H1 (cell line): ENCODE results near the gene ACSF3. TPM values are rescaled to one million over a fixed set of nuclear protein-coding genes. Genes with fewer than 3 reads are reported as not detected.

Experiments used
- CTCF ChIA-PET: fragments of 300-600 bp; sonication (Branson Sonifier 250); formaldehyde crosslinking; loops from one replicate; lab custom pipeline; 2021; ENCODE audit not compliant: partially characterized antibody; lab: Charles Lee
- POLR2A ChIA-PET: fragments of 300-600 bp; sonication (Branson Sonifier 250); formaldehyde crosslinking; loops from one replicate; lab custom pipeline; 2021; ENCODE audit warnings: inconsistent platforms; ENCODE audit not compliant: partially characterized antibody; lab: Charles Lee
- DNase-seq, 2 experiments: peaks; one replicate each; pipeline versions ENCODE4 v3.0.0 to v3.0.0-alpha.2; 2010 to 2022; ENCODE audit warnings: low spot score in 2 of 2, low read depth in 1 of 2, mixed read lengths in 1 of 2
- FAIRE-seq: peaks from 2 replicates; lab custom pipeline; 2011; peaks lifted over from hg19 to GRCh38; lab: Jason Lieb, UNC
- H2AFZ ChIP-seq: 2 replicates; pipeline ENCODE4 v1.8.1; 2012; ENCODE audit warnings: low read length, inconsistent platforms
- H2AK5ac ChIP-seq: 2 replicates; pipeline ENCODE4 v1.6.1; 2013; ENCODE audit warnings: low read depth, low read length
- H2BK120ac ChIP-seq: replicated peaks from 2 replicates; pipeline ENCODE3; 2013; ENCODE audit warnings: low read depth, low read length, inconsistent platforms
- H2BK12ac ChIP-seq: 2 replicates; pipeline ENCODE4 v1.6.1; 2013; ENCODE audit warnings: low read depth, low read length
- H2BK15ac ChIP-seq: 2 replicates; pipeline ENCODE4 v1.6.1; 2013; ENCODE audit warnings: low read length
- H2BK20ac ChIP-seq: 2 replicates; pipeline ENCODE4 v1.6.1; 2013; ENCODE audit warnings: low read length
- H2BK5ac ChIP-seq: 2 replicates; pipeline ENCODE4 v1.6.1; 2013; ENCODE audit warnings: low read depth, low read length
- H3K14ac ChIP-seq: 2 replicates; pipeline ENCODE4 v1.6.1; 2013; ENCODE audit warnings: inconsistent platforms; ENCODE audit not compliant: insufficient read length
- H3K18ac ChIP-seq: 2 replicates; pipeline ENCODE4 v1.6.1; 2013; ENCODE audit warnings: low read length; ENCODE audit errors: extremely low read depth
- H3K23ac ChIP-seq: 2 replicates; pipeline ENCODE4 v1.6.1; 2013; ENCODE audit warnings: inconsistent platforms; ENCODE audit not compliant: insufficient read length
- H3K23me2 ChIP-seq: 2 replicates; pipeline ENCODE4 v1.6.1; 2013; ENCODE audit warnings: low read depth, low read length
- H3K27ac ChIP-seq: 2 replicates; pipeline ENCODE4 v1.6.1; 2011; ENCODE audit warnings: low read depth, low read length, inconsistent platforms
- H3K27me3 ChIP-seq, 4 experiments: replicated peaks in 1 of 4; 1 replicate in 1 of 4; 2 replicates in 3 of 4; pipeline versions ENCODE4 v1.6.1 to v1.8.1; 2011 to 2013; ENCODE audit warnings: low read length in 3 of 4, mild to moderate bottlenecking in 3 of 4, inconsistent platforms in 2 of 4, mixed read lengths in 2 of 4, moderate library complexity in 1 of 4; ENCODE audit not compliant: control insufficient read depth in 3 of 4, insufficient read depth in 3 of 4; ENCODE audit errors: extremely low read depth in 1 of 4
- H3K36me3 ChIP-seq, 4 experiments: 2 replicates each; pipeline versions ENCODE4 v1.6.1 to v1.8.1; 2011 to 2013; ENCODE audit warnings: mild to moderate bottlenecking in 4 of 4, low read length in 3 of 4, moderate library complexity in 2 of 4, control low read depth in 1 of 4, inconsistent platforms in 1 of 4; ENCODE audit not compliant: insufficient read depth in 4 of 4, control insufficient read depth in 2 of 4
- H3K4ac ChIP-seq: replicated peaks from 2 replicates; pipeline ENCODE3; 2013; ENCODE audit warnings: low read length, low read depth, mixed read lengths, inconsistent platforms; ENCODE audit not compliant: insufficient read length
- H3K4me1 ChIP-seq, 4 experiments: replicated peaks in 1 of 4; 1 replicate in 1 of 4; 2 replicates in 3 of 4; pipeline versions ENCODE4 v1.6.1 to v1.8.1; 2011 to 2013; ENCODE audit warnings: low read length in 3 of 4, inconsistent platforms in 2 of 4, mixed read lengths in 1 of 4; ENCODE audit not compliant: insufficient read depth in 4 of 4, control insufficient read depth in 3 of 4
- H3K4me2 ChIP-seq, 2 experiments: 2 replicates each; pipeline versions ENCODE4 v1.6.1 to v1.8.1; 2011 to 2013; ENCODE audit warnings: low read depth in 2 of 2, low read length in 2 of 2, control low read depth in 1 of 2, inconsistent platforms in 1 of 2, mild to moderate bottlenecking in 1 of 2; ENCODE audit not compliant: insufficient read depth in 1 of 2
- H3K4me3 ChIP-seq, 4 experiments: fragments of 200-600, 300-600 bp in 1 of 4; sonication (generic), shearing (Covaris generic), sonication (Bioruptor Twin) in 1 of 4; 2 replicates each; pipeline versions ENCODE4 v1.5.1 to v1.8.1; 2011 to 2016; ENCODE audit warnings: low read length in 4 of 4, low read depth in 3 of 4, control low read depth in 2 of 4, inconsistent platforms in 2 of 4, mild to moderate bottlenecking in 2 of 4, mixed read lengths in 1 of 4, moderate library complexity in 1 of 4; ENCODE audit not compliant: insufficient read depth in 2 of 4; ENCODE audit errors: extremely low read depth in 1 of 4
- H3K56ac ChIP-seq: replicated peaks from 2 replicates; pipeline ENCODE3; 2013; ENCODE audit warnings: low read depth, mild to moderate bottlenecking, mixed read lengths, low read length, inconsistent platforms; ENCODE audit not compliant: insufficient read length
- H3K79me1 ChIP-seq: 2 replicates; pipeline ENCODE4 v1.6.1; 2013; ENCODE audit warnings: low read depth, low read length, control low read depth
- H3K79me2 ChIP-seq, 2 experiments: 2 replicates each; pipeline versions ENCODE4 v1.6.1 to v1.8.1; 2012 to 2013; ENCODE audit warnings: low read length in 2 of 2, mild to moderate bottlenecking in 2 of 2, inconsistent platforms in 1 of 2; ENCODE audit not compliant: insufficient read depth in 2 of 2, control insufficient read depth in 1 of 2
- H3K9ac ChIP-seq, 4 experiments: replicated peaks in 1 of 4; 1 replicate in 1 of 4; 2 replicates in 3 of 4; pipeline versions ENCODE4 v1.6.1 to v1.8.1; 2011 to 2013; ENCODE audit warnings: low read depth in 3 of 4, low read length in 3 of 4, control low read depth in 2 of 4, mild to moderate bottlenecking in 2 of 4, moderate library complexity in 2 of 4, inconsistent platforms in 1 of 4; ENCODE audit errors: extremely low read depth in 1 of 4
- H3K9me3 ChIP-seq, 2 experiments: 2 replicates each; pipeline versions ENCODE4 v1.6.1 to v1.8.1; 2012 to 2013; ENCODE audit warnings: mild to moderate bottlenecking in 2 of 2, moderate library complexity in 2 of 2, control low read depth in 1 of 2, inconsistent platforms in 1 of 2, low read depth in 1 of 2, low read length in 1 of 2, mixed read lengths in 1 of 2; ENCODE audit not compliant: insufficient read depth in 2 of 2
- H4K20me1 ChIP-seq, 2 experiments: replicated peaks in 1 of 2; 2 replicates each; pipeline versions ENCODE3 to v1.8.1; 2011 to 2013; ENCODE audit warnings: inconsistent platforms in 2 of 2, low read length in 2 of 2, mild to moderate bottlenecking in 1 of 2; ENCODE audit not compliant: insufficient read depth in 2 of 2, control insufficient read depth in 1 of 2
- H4K5ac ChIP-seq: 2 replicates; pipeline ENCODE4 v1.6.1; 2013; ENCODE audit warnings: low read length, low read depth, mixed read lengths, inconsistent platforms; ENCODE audit not compliant: insufficient read length
- H4K8ac ChIP-seq: 2 replicates; pipeline ENCODE4 v1.8.0; 2013; ENCODE audit warnings: mild to moderate bottlenecking, moderate library complexity, low read length, inconsistent platforms; ENCODE audit not compliant: insufficient read depth; ENCODE audit errors: extremely low read depth
- H4K91ac ChIP-seq: replicated peaks from 2 replicates; pipeline ENCODE3; 2013; ENCODE audit warnings: low read length, mixed read lengths, inconsistent platforms; ENCODE audit not compliant: insufficient read length
- CEBPB ChIP-seq: IDR thresholded peaks from 2 replicates; pipeline ENCODE4 v1.6.1; 2012; ENCODE audit warnings: low read depth, low read length
- GTF2F1 ChIP-seq: IDR thresholded peaks from 2 replicates; pipeline ENCODE4 v1.6.1; 2012; ENCODE audit warnings: low read depth, low read length, improper control_type of control experiment, borderline replicate concordance
- NRF1 ChIP-seq: IDR thresholded peaks from 2 replicates; pipeline ENCODE4 v1.6.1; 2011; ENCODE audit warnings: mild to moderate bottlenecking, low read depth, low read length, improper control_type of control experiment
- RXRA ChIP-seq: IDR thresholded peaks from 2 replicates; pipeline ENCODE4 v1.6.1; 2011; ENCODE audit warnings: low read depth, mild to moderate bottlenecking, low read length, moderate library complexity; ENCODE audit not compliant: insufficient read depth
- SP1 ChIP-seq: IDR thresholded peaks from 2 replicates; pipeline ENCODE4 v1.6.1; 2011; ENCODE audit warnings: low read depth, low read length
- TAF1 ChIP-seq: IDR thresholded peaks from 2 replicates; pipeline ENCODE4 v1.6.1; 2011; ENCODE audit warnings: mild to moderate bottlenecking, low read depth, low read length
- WGBS, 2 experiments: shearing (Covaris generic) in 1 of 2; methylation state at CpG; one replicate each; pipeline versions ENCODE4 v1.1.6 to v1.1.7; 2013 to 2015; ENCODE audit warnings: low lambda C conversion rate in 2 of 2, mixed read lengths in 2 of 2, inconsistent platforms in 1 of 2, low coverage in 1 of 2, missing lambda C conversion rate in 1 of 2; ENCODE audit not compliant: insufficient replicate concordance in 2 of 2, insufficient coverage in 1 of 2, insufficient read length in 1 of 2; ENCODE audit errors: extremely low coverage in 1 of 2, missing lambda C conversion rate in 1 of 2; 5-methylcytosine and 5-hydroxymethylcytosine counted together
- polyA plus RNA-seq, 7 experiments: library from polyadenylated mRNA; depleted of rRNA in 3 of 7; stranded (reverse) in 5 of 7; unstranded in 2 of 7; fragments of >200 nt in 5 of 7; fragments of 200-250 nt in 2 of 7; gene quantifications; 1 replicate in 5 of 7; 2 replicates in 1 of 7; 4 replicates in 1 of 7; pipeline versions ENCODE4 v1.2.1 to v1.2.3, GENCODE V29; 2011 to 2013; ENCODE audit warnings: missing spikeins in 2 of 7, mixed read lengths in 2 of 7
- total RNA-seq: library from RNA; stranded (reverse); fragmentation: NEBNext Ultra II Directional; extraction: Animal tissue kit (Norgen Biotek cat#: 25700); gene quantifications from 2 replicates; pipeline ENCODE4 v1.2.1, GENCODE V29; 2021
- TF ChIP-seq, protein P1 (sequence below): IDR thresholded peaks from 2 replicates; pipeline ENCODE4 v1.6.1; 2012; ENCODE audit warnings: inconsistent platforms
- TF ChIP-seq, protein P2 (sequence below), 3 experiments: IDR thresholded peaks; 1 replicate in 2 of 3; 2 replicates in 1 of 3; pipeline versions ENCODE4 v1.5.1 to v1.6.1; 2011; ENCODE audit warnings: low read length in 3 of 3, mild to moderate bottlenecking in 3 of 3, inconsistent platforms in 2 of 3, low read depth in 1 of 3, moderate library complexity in 1 of 3; ENCODE audit not compliant: insufficient read depth in 1 of 3; ENCODE audit errors: control extremely low read depth in 1 of 3
- TF ChIP-seq, protein P3 (sequence below): IDR thresholded peaks from 2 replicates; pipeline ENCODE4 v1.6.1; 2011; ENCODE audit warnings: low read depth, mild to moderate bottlenecking, low read length; ENCODE audit not compliant: insufficient read depth

Gene ACSF3
- total and polyA plus RNA-seq, 2 of the 8 experiments (the other 6 are each of a cell fraction or from before 2014, with no cell fraction given), result 15.6 to 22.9 TPM

DNA sequence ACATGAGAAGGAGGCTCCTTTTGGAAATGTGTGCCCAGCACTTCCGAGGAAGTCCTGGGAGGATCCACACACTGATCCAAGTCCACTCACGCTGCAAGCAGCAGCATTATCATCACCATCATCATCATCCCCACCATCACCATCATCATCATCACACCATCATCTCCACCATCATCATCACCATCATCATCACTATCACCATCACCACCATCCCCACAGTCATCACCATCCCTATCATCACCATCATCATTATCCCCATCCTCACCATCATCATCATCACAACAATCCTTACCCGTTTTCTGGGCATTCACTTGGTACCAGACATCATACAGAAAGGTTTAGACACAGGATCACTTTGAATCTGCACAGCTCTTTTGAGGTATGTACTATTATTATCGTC is 47.8 kb upstream of the ACSF3 start:
- Histone ChIP-seq H3K4ac (no peak overlapping the region), H4K5ac (no peak overlapping the region), H2BK5ac (no peak overlapping the region), H3K79me1 (no peaks in the 10 kb centered on the region), H3K79me2 (no peaks in the 10 kb centered on the region), H4K20me1 (peaks cover 0 to 2% of the 10 kb centered on the region in 2 experiments), H3K9me3 (no peaks in the 10 kb centered on the region), H3K36me3 (no peaks in the 10 kb centered on the region), H3K23ac (no peak overlapping the region), H2AFZ (no peak overlapping the region), H3K4me2 (no peak overlapping the region), H3K9ac (no peak overlapping the region), H2BK12ac (no peak overlapping the region), H2BK120ac (no peak overlapping the region), H4K91ac (no peak overlapping the region), H3K14ac (no peak overlapping the region), H2BK15ac (no peak overlapping the region), H3K27ac (no peak overlapping the region), H2BK20ac (no peak overlapping the region), H3K23me2 (peaks cover 3% of the 10 kb centered on the region; the same call in 1 of the 2 replicates), H2AK5ac (no peak overlapping the region), H4K8ac (no peak overlapping the region), H3K56ac (peak overlapping the region; percentile 87), H3K4me1 (peaks cover 0 to 7% (median 3%) of the 10 kb centered on the region in 4 experiments; a peak in 3 of 7 replicates), H3K18ac (no peak overlapping the region), H3K4me3 (no peak overlapping the region), H3K27me3 (no peaks in the 10 kb centered on the region)
- CTCF ChIA-PET, result interaction anchor here (0.6 to 1.1 kb wide), 2 partner anchors 18 to 44 kb away, joined by 3 to 4 read pairs; no protein-coding TSS in a partner anchor
- no peak for DNase-seq
- WGBS, 2 experiments, result 77% methylated on average over 4 of the region's 4 CpGs; no CpG with 5 or more reads in 1 of the 2 experiments
- POLR2A ChIA-PET, result interaction anchor here (1.1 kb wide), 1 partner anchor 122 kb away, joined by 3 read pairs; no protein-coding TSS in a partner anchor
- TF ChIP-seq RXRA (no peak), CEBPB (no peak), SP1 (no peak), NRF1 (no peak), TAF1 (no peak), GTF2F1 (no peak)
- TF ChIP-seq, protein P1, sequence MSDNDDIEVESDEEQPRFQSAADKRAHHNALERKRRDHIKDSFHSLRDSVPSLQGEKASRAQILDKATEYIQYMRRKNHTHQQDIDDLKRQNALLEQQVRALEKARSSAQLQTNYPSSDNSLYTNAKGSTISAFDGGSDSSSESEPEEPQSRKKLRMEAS, result no peak
- TF ChIP-seq, protein P2, sequence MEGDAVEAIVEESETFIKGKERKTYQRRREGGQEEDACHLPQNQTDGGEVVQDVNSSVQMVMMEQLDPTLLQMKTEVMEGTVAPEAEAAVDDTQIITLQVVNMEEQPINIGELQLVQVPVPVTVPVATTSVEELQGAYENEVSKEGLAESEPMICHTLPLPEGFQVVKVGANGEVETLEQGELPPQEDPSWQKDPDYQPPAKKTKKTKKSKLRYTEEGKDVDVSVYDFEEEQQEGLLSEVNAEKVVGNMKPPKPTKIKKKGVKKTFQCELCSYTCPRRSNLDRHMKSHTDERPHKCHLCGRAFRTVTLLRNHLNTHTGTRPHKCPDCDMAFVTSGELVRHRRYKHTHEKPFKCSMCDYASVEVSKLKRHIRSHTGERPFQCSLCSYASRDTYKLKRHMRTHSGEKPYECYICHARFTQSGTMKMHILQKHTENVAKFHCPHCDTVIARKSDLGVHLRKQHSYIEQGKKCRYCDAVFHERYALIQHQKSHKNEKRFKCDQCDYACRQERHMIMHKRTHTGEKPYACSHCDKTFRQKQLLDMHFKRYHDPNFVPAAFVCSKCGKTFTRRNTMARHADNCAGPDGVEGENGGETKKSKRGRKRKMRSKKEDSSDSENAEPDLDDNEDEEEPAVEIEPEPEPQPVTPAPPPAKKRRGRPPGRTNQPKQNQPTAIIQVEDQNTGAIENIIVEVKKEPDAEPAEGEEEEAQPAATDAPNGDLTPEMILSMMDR (IDR thresholded peaks at IDR 0.05; ENCODE audit: control extremely low read depth in 1 of 3, insufficient read depth in 1 of 3, low read depth in 1 of 3, low read length in 3 of 3), result no peak
- TF ChIP-seq, protein P3, sequence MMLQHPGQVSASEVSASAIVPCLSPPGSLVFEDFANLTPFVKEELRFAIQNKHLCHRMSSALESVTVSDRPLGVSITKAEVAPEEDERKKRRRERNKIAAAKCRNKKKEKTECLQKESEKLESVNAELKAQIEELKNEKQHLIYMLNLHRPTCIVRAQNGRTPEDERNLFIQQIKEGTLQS, result no peak
- no peak for FAIRE-seq
